Osteoblast (primary cell): ENCODE measurements around the gene PACSIN2. TPM values are rescaled to one million over a fixed set of nuclear protein-coding genes. Genes with fewer than 3 reads are reported as not detected.
A peak's percentile ranks its signal among the peaks of the same experiment; 100 is the strongest.

Experiments used
- DNase-seq: peaks from one replicate; pipeline ENCODE4 v3.0.0; 2011; ENCODE audit warnings: low spot score, mixed read lengths; ENCODE audit not compliant: insufficient read length; ENCODE audit errors: missing footprints
- H2AFZ ChIP-seq: 2 replicates; pipeline ENCODE4 v1.6.0; 2011; ENCODE audit warnings: mild to moderate bottlenecking, low read length
- H3K27ac ChIP-seq: 2 replicates; pipeline ENCODE4 v1.5.1; 2011; ENCODE audit warnings: mild to moderate bottlenecking, low read depth, low read length, moderate library complexity
- H3K27me3 ChIP-seq: 2 replicates; pipeline ENCODE4 v1.6.0; 2012; ENCODE audit warnings: mild to moderate bottlenecking, control low read depth, inconsistent platforms, low read length, moderate library complexity; ENCODE audit not compliant: insufficient read depth
- H3K36me3 ChIP-seq: 2 replicates; pipeline ENCODE4 v1.5.1; 2011; ENCODE audit warnings: mild to moderate bottlenecking, low read length, control low read depth, moderate library complexity; ENCODE audit not compliant: insufficient read depth
- H3K4me1 ChIP-seq: 2 replicates; pipeline ENCODE4 v1.5.1; 2011; ENCODE audit warnings: mild to moderate bottlenecking, low read length, control low read depth, moderate library complexity; ENCODE audit not compliant: insufficient read depth
- H3K4me2 ChIP-seq: 2 replicates; pipeline ENCODE4 v1.6.0; 2011; ENCODE audit warnings: mild to moderate bottlenecking, low read length; ENCODE audit not compliant: insufficient read depth
- H3K4me3 ChIP-seq: fragments of 200-600 bp; sonication (generic); 3 replicates; pipeline ENCODE4 v1.5.1; 2012; ENCODE audit warnings: mild to moderate bottlenecking, low read length, inconsistent platforms; ENCODE audit not compliant: insufficient read depth
- H3K79me2 ChIP-seq: 2 replicates; pipeline ENCODE4 v1.6.0; 2012; ENCODE audit warnings: mild to moderate bottlenecking, low read length, control low read depth, inconsistent platforms; ENCODE audit not compliant: insufficient read depth
- H3K9me3 ChIP-seq: 2 replicates; pipeline ENCODE4 v1.5.1; 2011; ENCODE audit warnings: low read depth, low read length, control low read depth
- H4K20me1 ChIP-seq: 2 replicates; pipeline ENCODE4 v1.6.0; 2012; ENCODE audit warnings: mild to moderate bottlenecking, low read length, control low read depth; ENCODE audit not compliant: insufficient read depth
- total RNA-seq: library from RNA; depleted of rRNA; stranded (reverse); fragments of >200 nt; gene quantifications from 2 replicates; pipeline ENCODE4 v1.2.3, GENCODE V29; 2012
- TF ChIP-seq, protein P1 (sequence below): IDR thresholded peaks from 2 replicates; pipeline ENCODE4 v1.5.1; 2011; ENCODE audit warnings: mild to moderate bottlenecking, low read depth, low read length, moderate library complexity; ENCODE audit errors: extremely low read depth

PACSIN2 gene
- total RNA-seq, 1 donor, result 38.0 TPM

- H3K27me3 ChIP-seq, result no peaks in the 10 kb centered on the region
- H3K36me3 ChIP-seq, result peaks cover 56% of the 10 kb centered on the region
- TF ChIP-seq, protein P1, sequence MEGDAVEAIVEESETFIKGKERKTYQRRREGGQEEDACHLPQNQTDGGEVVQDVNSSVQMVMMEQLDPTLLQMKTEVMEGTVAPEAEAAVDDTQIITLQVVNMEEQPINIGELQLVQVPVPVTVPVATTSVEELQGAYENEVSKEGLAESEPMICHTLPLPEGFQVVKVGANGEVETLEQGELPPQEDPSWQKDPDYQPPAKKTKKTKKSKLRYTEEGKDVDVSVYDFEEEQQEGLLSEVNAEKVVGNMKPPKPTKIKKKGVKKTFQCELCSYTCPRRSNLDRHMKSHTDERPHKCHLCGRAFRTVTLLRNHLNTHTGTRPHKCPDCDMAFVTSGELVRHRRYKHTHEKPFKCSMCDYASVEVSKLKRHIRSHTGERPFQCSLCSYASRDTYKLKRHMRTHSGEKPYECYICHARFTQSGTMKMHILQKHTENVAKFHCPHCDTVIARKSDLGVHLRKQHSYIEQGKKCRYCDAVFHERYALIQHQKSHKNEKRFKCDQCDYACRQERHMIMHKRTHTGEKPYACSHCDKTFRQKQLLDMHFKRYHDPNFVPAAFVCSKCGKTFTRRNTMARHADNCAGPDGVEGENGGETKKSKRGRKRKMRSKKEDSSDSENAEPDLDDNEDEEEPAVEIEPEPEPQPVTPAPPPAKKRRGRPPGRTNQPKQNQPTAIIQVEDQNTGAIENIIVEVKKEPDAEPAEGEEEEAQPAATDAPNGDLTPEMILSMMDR, result no peak
- H3K4me3 ChIP-seq, result no peak overlapping the region
- H2AFZ ChIP-seq, result no peak overlapping the region
- DNase-seq, result peak; percentile 42
- H3K4me2 ChIP-seq, result no peak overlapping the region
- no peaks in the 10 kb centered on the region for H3K9me3 ChIP-seq
- peaks cover 5% of the 10 kb centered on the region for H4K20me1 ChIP-seq
- H3K27ac ChIP-seq, result no peak overlapping the region
- peaks cover 5% of the 10 kb centered on the region for H3K4me1 ChIP-seq
- H3K79me2 ChIP-seq, result no peaks in the 10 kb centered on the region
Measured at GRCh38 chr22:42873356-42873755, 141.6 kb downstream of the PACSIN2 start.

DNA sequence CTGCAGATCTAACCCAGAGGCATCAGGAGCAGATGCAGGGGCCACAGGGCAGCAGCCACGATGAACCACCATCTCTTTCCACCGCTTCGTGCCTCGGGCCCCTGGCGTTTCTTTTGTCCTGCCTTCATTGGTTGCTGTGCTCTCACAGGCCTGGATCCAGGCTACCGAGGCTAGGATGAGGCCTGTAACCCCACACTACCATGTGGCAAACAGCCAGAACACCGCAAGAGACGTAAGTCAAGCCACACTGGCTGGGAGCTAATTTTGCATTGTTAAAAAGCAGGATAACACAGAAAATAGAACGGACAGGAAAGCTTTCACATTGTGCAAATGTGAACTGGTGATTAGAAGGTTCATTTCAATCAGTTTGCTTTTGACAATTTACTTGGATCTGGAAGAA is 142.1 kb downstream of the PACSIN2 start:
- Histone ChIP-seq H2AFZ (no peak overlapping the region), H3K4me1 (peaks cover 5% of the 10 kb centered on the region), H3K4me2 (no peak overlapping the region), H3K9me3 (no peaks in the 10 kb centered on the region), H3K79me2 (no peaks in the 10 kb centered on the region), H4K20me1 (peaks cover 5% of the 10 kb centered on the region), H3K36me3 (peaks cover 50% of the 10 kb centered on the region), H3K27ac (no peak overlapping the region), H3K4me3 (no peak overlapping the region), H3K27me3 (no peaks in the 10 kb centered on the region)
- peak; percentile 43 for DNase-seq
- TF ChIP-seq, protein P1, result no peak

DNA sequence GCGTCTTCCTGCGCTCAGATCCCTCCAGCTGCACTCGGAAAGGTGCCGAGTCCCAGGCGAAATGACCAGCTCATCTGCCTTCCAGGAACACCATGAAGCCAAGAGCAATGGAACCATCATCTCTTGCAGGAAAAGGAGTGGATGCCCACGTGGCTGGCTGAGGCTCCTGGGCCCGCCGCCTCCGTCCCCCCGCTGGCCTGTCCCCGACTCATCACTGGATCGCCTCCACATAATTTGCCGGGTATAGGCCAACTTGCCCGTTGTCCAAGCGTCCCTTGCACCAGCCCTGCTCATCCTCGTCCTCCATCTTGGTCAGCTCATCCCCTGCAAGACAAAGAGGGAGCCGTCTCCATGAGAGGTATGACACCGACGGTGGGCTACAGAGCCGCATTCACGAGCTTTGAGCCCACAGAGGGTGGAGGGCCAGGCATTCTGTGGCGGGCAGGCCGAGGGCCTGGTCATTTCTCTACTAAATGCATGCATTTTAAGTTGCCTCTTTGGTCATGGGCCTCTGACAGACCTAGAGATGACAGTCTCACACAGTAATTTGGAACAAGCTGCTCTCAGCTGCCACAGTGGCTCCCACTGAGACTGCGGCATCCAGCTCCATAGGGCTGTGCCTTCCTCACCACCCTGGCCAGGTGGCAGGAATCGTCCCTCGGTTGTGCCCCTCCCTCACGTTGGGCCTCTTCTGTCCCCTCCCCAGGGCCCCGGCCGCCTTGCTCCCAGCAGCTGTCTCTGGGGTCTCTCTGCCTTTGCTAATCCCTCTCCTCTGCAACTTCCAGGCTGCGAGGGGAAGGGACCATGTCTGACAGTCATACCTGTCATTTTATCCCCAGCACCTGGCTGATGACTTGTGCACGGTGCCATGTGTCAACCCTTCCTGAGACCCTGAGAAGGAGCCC is 143.6 kb downstream of the PACSIN2 start:
- H4K20me1 ChIP-seq, result peaks cover 5% of the 10 kb centered on the region
- peaks cover 44% of the 10 kb centered on the region for H3K36me3 ChIP-seq
- DNase-seq, result peak; percentile 45
- no peaks in the 10 kb centered on the region for H3K9me3 ChIP-seq
- no peak overlapping the region for H2AFZ ChIP-seq
- no peak overlapping the region for H3K27ac ChIP-seq
- no peaks in the 10 kb centered on the region for H3K79me2 ChIP-seq
- H3K4me3 ChIP-seq, result no peak overlapping the region
- H3K4me2 ChIP-seq, result no peak overlapping the region
- no peaks in the 10 kb centered on the region for H3K27me3 ChIP-seq
- H3K4me1 ChIP-seq, result peaks cover 5% of the 10 kb centered on the region
- TF ChIP-seq, protein P1, result no peak

GRCh38 chr22:42869888-42870480 is 145.0 kb downstream of the PACSIN2 start:
- H3K4me1 ChIP-seq, result peaks cover 5% of the 10 kb centered on the region
- peak; percentile 57 for DNase-seq
- H3K79me2 ChIP-seq, result no peaks in the 10 kb centered on the region
- H3K27ac ChIP-seq, result no peak overlapping the region
- no peak overlapping the region for H2AFZ ChIP-seq
- TF ChIP-seq, protein P1, result no peak
- H3K9me3 ChIP-seq, result no peaks in the 10 kb centered on the region
- H3K4me3 ChIP-seq, result no peak overlapping the region
- no peak overlapping the region for H3K4me2 ChIP-seq
- H3K27me3 ChIP-seq, result no peaks in the 10 kb centered on the region
- H3K36me3 ChIP-seq, result peaks cover 33% of the 10 kb centered on the region
- H4K20me1 ChIP-seq, result peaks cover 5% of the 10 kb centered on the region
